ENCODE measurements around the gene ASMT. TPM values are rescaled to one million over a fixed set of nuclear protein-coding genes. Genes with fewer than 3 reads are reported as not detected.

The ASMT gene
- total and polyA plus RNA-seq, 10 of the 15 experiments (the other 5 are each of a cell fraction or from before 2014, with no cell fraction given) = 0.18 to 0.29 TPM; not detected in 8

DNA sequence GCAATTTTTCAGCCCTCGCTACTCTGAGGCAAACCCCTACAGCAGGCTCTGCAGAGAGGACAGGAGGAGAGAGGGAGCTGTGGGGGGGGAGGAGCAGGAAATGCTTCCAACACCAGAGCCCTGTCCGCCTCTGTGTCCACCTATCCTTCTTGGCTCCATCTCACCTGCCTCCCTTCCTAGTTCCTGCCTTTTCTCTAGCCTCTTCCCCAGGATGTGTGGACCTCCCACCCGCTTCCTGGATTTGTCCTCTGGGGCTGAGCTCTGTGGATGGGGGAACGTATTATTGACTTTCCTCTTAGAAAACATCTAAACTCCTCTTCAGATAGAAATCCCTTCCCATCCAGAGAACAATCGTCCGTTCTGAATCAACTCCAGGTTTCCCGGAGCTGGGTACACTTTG lies 14.4 kb downstream of the ASMT start:
- no peaks in the 10 kb centered on the region for H3K9me3 ChIP-seq (replicated peaks; ENCODE audit: control insufficient read depth, insufficient read depth, low read length)
- ChIA-PET CTCF (no interaction called here), RAD21 (ENCODE audit: unreplicated experiment) (no interaction called here), POLR2A (no interaction called here), SMC1A (ENCODE audit: uncharacterized antibody, unreplicated experiment) (no interaction called here)
- no peak overlapping the region for H3K9ac ChIP-seq (ENCODE audit: control insufficient read depth, insufficient read depth, low read length)
- no peaks in the 10 kb centered on the region for H4K20me1 ChIP-seq (ENCODE audit: control insufficient read depth, insufficient read depth)
- H3K36me3 ChIP-seq (ENCODE audit: control insufficient read depth in 2 of 2, insufficient read depth in 2 of 2, low read length in 1 of 2) = no peaks in the 10 kb centered on the region
- H2AFZ ChIP-seq (ENCODE audit: control insufficient read depth, low read depth, low read length) = no peak overlapping the region
- H3K79me2 ChIP-seq (ENCODE audit: control insufficient read depth, insufficient read depth, low read length) = no peaks in the 10 kb centered on the region
- TF ChIP-seq, protein P1, sequence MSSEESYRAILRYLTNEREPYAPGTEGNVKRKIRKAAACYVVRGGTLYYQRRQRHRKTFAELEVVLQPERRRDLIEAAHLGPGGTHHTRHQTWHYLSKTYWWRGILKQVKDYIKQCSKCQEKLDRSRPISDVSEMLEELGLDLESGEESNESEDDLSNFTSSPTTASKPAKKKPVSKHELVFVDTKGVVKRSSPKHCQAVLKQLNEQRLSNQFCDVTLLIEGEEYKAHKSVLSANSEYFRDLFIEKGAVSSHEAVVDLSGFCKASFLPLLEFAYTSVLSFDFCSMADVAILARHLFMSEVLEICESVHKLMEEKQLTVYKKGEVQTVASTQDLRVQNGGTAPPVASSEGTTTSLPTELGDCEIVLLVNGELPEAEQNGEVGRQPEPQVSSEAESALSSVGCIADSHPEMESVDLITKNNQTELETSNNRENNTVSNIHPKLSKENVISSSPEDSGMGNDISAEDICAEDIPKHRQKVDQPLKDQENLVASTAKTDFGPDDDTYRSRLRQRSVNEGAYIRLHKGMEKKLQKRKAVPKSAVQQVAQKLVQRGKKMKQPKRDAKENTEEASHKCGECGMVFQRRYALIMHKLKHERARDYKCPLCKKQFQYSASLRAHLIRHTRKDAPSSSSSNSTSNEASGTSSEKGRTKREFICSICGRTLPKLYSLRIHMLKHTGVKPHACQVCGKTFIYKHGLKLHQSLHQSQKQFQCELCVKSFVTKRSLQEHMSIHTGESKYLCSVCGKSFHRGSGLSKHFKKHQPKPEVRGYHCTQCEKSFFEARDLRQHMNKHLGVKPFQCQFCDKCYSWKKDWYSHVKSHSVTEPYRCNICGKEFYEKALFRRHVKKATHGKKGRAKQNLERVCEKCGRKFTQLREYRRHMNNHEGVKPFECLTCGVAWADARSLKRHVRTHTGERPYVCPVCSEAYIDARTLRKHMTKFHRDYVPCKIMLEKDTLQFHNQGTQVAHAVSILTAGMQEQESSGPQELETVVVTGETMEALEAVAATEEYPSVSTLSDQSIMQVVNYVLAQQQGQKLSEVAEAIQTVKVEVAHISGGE (CRISPR knock-in tag; IDR thresholded peaks at IDR 0.05) = no peak
- TF ChIP-seq RELA (IDR thresholded peaks at IDR 0.05; ENCODE audit: borderline replicate concordance, partially characterized antibody) = no peak
- no peak for TF ChIP-seq BHLHE40 (IDR thresholded peaks at IDR 0.05; ENCODE audit: borderline replicate concordance in 1 of 2, low read depth in 2 of 2, low read length in 1 of 2)
- intact Hi-C loops (cut with micrococcal nuclease; ENCODE audit: unreplicated experiment) (no loop called here), in situ Hi-C loops (cut with MboI) (no loop called here)
- no TSS peak for BruUV-seq (replicated peaks)
- H3K4me1 ChIP-seq (ENCODE audit: control insufficient read depth, insufficient read depth, low read length) = no peaks in the 10 kb centered on the region
- H3K4me3 ChIP-seq = no peak overlapping the region
- ATAC-seq = no peak
- WGBS (ENCODE audit: insufficient coverage, insufficient replicate concordance, low lambda C conversion rate, missing lambda C conversion rate) = 83% methylated on average over 6 of the region's 7 CpGs
- FAIRE-seq = no peak
- no peak overlapping the region for H3K27ac ChIP-seq (ENCODE audit: control insufficient read depth, insufficient read depth)
- H3K27me3 ChIP-seq (replicated peaks in 1 of 2; ENCODE audit: control insufficient read depth in 2 of 2, insufficient read depth in 2 of 2, low read length in 1 of 2) = no peaks in the 10 kb centered on the region
- H3K4me2 ChIP-seq (ENCODE audit: control insufficient read depth, insufficient read depth) = no peak overlapping the region
- no peak for DNase-seq (ENCODE audit: low read depth, low spot score)

DNA sequence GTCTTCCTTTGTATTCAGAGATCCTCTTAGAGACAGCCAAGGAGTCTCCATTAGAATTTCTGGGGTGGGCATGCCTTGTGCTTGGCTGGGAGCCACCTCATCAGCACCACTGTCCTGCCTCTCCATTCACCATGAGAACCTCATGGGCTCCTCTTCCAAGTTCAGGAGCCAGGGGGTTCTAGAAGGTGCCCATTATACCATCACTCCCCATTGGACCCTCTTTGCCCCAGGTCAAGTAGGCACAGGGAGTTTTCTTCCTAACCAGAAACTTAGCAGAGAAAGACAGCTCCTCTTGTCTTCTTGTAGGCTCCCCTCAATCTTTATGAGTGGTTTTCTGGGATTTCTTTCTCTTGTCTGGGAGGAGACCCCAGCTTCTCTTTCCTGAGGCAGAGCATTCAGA lies 31.1 kb downstream of the ASMT start:
- ChIA-PET RAD21 (ENCODE audit: unreplicated experiment) (no interaction called here), SMC1A (ENCODE audit: uncharacterized antibody, unreplicated experiment) (no interaction called here), POLR2A (no interaction called here), CTCF (no interaction called here)
- no peak overlapping the region for H3K27ac ChIP-seq (ENCODE audit: control insufficient read depth, insufficient read depth)
- no peak for FAIRE-seq
- in situ Hi-C loops (cut with MboI) = loop anchor here (5.0 kb wide), 1 partner anchor 1166 kb away; no protein-coding TSS in a partner anchor
- DNase-seq (ENCODE audit: low read depth, low spot score) = no peak
- H3K4me2 ChIP-seq (ENCODE audit: control insufficient read depth, insufficient read depth) = no peak overlapping the region
- no peaks in the 10 kb centered on the region for H3K4me1 ChIP-seq (ENCODE audit: control insufficient read depth, insufficient read depth, low read length)
- peaks cover 4% of the 10 kb centered on the region; the same call in 2 of the 3 replicates for H3K9me3 ChIP-seq (replicated peaks; ENCODE audit: control insufficient read depth, insufficient read depth, low read length)
- no peak overlapping the region for H3K4me3 ChIP-seq
- H3K27me3 ChIP-seq (replicated peaks in 1 of 2; ENCODE audit: control insufficient read depth in 2 of 2, insufficient read depth in 2 of 2, low read length in 1 of 2) = no peaks in the 10 kb centered on the region
- ATAC-seq = no peak
- H2AFZ ChIP-seq (ENCODE audit: control insufficient read depth, low read depth, low read length) = no peak overlapping the region
- intact Hi-C loops (cut with micrococcal nuclease; ENCODE audit: unreplicated experiment) = loop anchor here (10.0 kb wide), 1 partner anchor 1169 kb away; no protein-coding TSS in a partner anchor
- no peak overlapping the region for H3K9ac ChIP-seq (ENCODE audit: control insufficient read depth, insufficient read depth, low read length)
- no peaks in the 10 kb centered on the region for H3K79me2 ChIP-seq (ENCODE audit: control insufficient read depth, insufficient read depth, low read length)
- H4K20me1 ChIP-seq (ENCODE audit: control insufficient read depth, insufficient read depth) = no peaks in the 10 kb centered on the region
- no TSS peak for BruUV-seq (replicated peaks)
- H3K36me3 ChIP-seq (ENCODE audit: control insufficient read depth in 2 of 2, insufficient read depth in 2 of 2, low read length in 1 of 2) = no peaks in the 10 kb centered on the region
- TF ChIP-seq CBX5 (IDR thresholded peaks at IDR 0.05; ENCODE audit: low read depth) (no peak), TAF1 (IDR thresholded peaks at IDR 0.05; ENCODE audit: borderline replicate concordance, low read depth, low read length) (no peak), RFX5 (IDR thresholded peaks at IDR 0.05; ENCODE audit: low read depth, low read length) (no peak), SP1 (IDR thresholded peaks at IDR 0.05; ENCODE audit: low read depth, low read length) (no peak), POLR2A (IDR thresholded peaks at IDR 0.05; ENCODE audit: low read depth, low read length) (no peak), TARDBP (IDR thresholded peaks at IDR 0.05; ENCODE audit: borderline replicate concordance) (no peak), RELA (IDR thresholded peaks at IDR 0.05; ENCODE audit: borderline replicate concordance, partially characterized antibody) (no peak), NRF1 (conservative IDR thresholded peaks at IDR 0.05; ENCODE audit: low read depth, low read length) (no peak), POLR2AphosphoS2 (IDR thresholded peaks at IDR 0.05; ENCODE audit: low read depth, low read length) (no peak), LARP7 (IDR thresholded peaks at IDR 0.05) (no peak), ESRRA (IDR thresholded peaks at IDR 0.05; ENCODE audit: low read length) (no peak), JUNB (IDR thresholded peaks at IDR 0.05) (no peak)
- TF ChIP-seq, protein P2, sequence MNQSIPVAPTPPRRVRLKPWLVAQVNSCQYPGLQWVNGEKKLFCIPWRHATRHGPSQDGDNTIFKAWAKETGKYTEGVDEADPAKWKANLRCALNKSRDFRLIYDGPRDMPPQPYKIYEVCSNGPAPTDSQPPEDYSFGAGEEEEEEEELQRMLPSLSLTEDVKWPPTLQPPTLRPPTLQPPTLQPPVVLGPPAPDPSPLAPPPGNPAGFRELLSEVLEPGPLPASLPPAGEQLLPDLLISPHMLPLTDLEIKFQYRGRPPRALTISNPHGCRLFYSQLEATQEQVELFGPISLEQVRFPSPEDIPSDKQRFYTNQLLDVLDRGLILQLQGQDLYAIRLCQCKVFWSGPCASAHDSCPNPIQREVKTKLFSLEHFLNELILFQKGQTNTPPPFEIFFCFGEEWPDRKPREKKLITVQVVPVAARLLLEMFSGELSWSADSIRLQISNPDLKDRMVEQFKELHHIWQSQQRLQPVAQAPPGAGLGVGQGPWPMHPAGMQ (IDR thresholded peaks at IDR 0.05; ENCODE audit: borderline replicate concordance) = no peak
